IMR-90 (cell line): ENCODE measurements around the gene RAI1. TPM values are rescaled to one million over a fixed set of nuclear protein-coding genes. Genes with fewer than 3 reads are reported as not detected.

Experiments
- ATAC-seq: fragments of 200-7000 bp; cut with Tn5 transposase; 2 replicates; pipeline ENCODE4 v1.9.1; 2020; ENCODE audit warnings: low read depth, mild to moderate bottlenecking, moderate library complexity
- BruUV-seq: library from RNA; stranded (reverse); fragments of 400-500 nt; replicated peaks from 2 replicates; lab custom pipeline; 2021; lab: Mats Ljungman, UMichigan
- CTCF ChIA-PET: fragments of 300-600 bp; formaldehyde crosslinking; extraction: SDS; loops from one replicate; lab custom pipeline; 2021; ENCODE audit warnings: antibody characterized with exemption; lab: Yijun Ruan, JAX
- POLR2A ChIA-PET: fragments of 300-600 bp; sonication (Branson Sonifier 250); formaldehyde crosslinking; loops from one replicate; lab custom pipeline; 2022; ENCODE audit warnings: antibody characterized with exemption; ENCODE audit not compliant: unreplicated experiment; lab: Charles Lee
- DNase-seq: peaks from one replicate; pipeline ENCODE4 v3.0.0; 2013
- H2AFZ ChIP-seq: replicated peaks from 2 replicates; pipeline ENCODE3; 2013; ENCODE audit warnings: low read length, mild to moderate bottlenecking; ENCODE audit not compliant: poor library complexity
- H2AK5ac ChIP-seq: 2 replicates; pipeline ENCODE4 v1.6.1; 2013; ENCODE audit warnings: low read depth, low read length, inconsistent platforms
- H2AK9ac ChIP-seq: replicated peaks from 2 replicates; pipeline ENCODE3; 2013; ENCODE audit warnings: mild to moderate bottlenecking, low read depth, low read length, moderate library complexity; ENCODE audit not compliant: poor library complexity
- H2BK120ac ChIP-seq: 2 replicates; pipeline ENCODE4 v1.6.1; 2013; ENCODE audit warnings: low read depth, low read length, inconsistent platforms
- H2BK15ac ChIP-seq: 3 replicates; pipeline ENCODE4 v1.6.1; 2013; ENCODE audit warnings: low read depth, low read length, inconsistent platforms
- H2BK20ac ChIP-seq: 2 replicates; pipeline ENCODE4 v1.6.1; 2013; ENCODE audit warnings: low read depth, mild to moderate bottlenecking, inconsistent platforms, low read length, moderate library complexity
- H2BK5ac ChIP-seq: 2 replicates; pipeline ENCODE4 v1.6.1; 2013; ENCODE audit warnings: mild to moderate bottlenecking, low read depth, low read length, inconsistent platforms; ENCODE audit not compliant: poor library complexity, severe bottlenecking
- H3K14ac ChIP-seq: replicated peaks from 2 replicates; pipeline ENCODE4 v1.6.1; 2013; ENCODE audit warnings: low read depth, low read length, inconsistent platforms
- H3K18ac ChIP-seq: 2 replicates; pipeline ENCODE4 v1.6.1; 2013; ENCODE audit warnings: low read depth, low read length, control low read depth
- H3K23ac ChIP-seq: 2 replicates; pipeline ENCODE4 v1.6.1; 2013; ENCODE audit warnings: low read depth, low read length, inconsistent platforms
- H3K27ac ChIP-seq: 2 replicates; pipeline ENCODE4 v1.5.1; 2013; ENCODE audit warnings: mild to moderate bottlenecking, control low read depth, low read length; ENCODE audit not compliant: insufficient read depth
- H3K27me3 ChIP-seq: 2 replicates; pipeline ENCODE4 v1.6.1; 2013; ENCODE audit warnings: low read length; ENCODE audit not compliant: control insufficient read depth, insufficient read depth
- H3K36me3 ChIP-seq: 2 replicates; pipeline ENCODE4 v1.6.1; 2013; ENCODE audit warnings: low read length, mixed read lengths; ENCODE audit not compliant: control insufficient read depth, insufficient read depth
- H3K4ac ChIP-seq: 2 replicates; pipeline ENCODE4 v1.6.1; 2013; ENCODE audit warnings: low read depth, low read length, inconsistent platforms
- H3K4me1 ChIP-seq: 2 replicates; pipeline ENCODE4 v1.6.1; 2013; ENCODE audit warnings: low read length, mixed read lengths; ENCODE audit not compliant: control insufficient read depth, insufficient read depth
- H3K4me2 ChIP-seq: 2 replicates; pipeline ENCODE4 v1.6.1; 2013; ENCODE audit warnings: low read depth, mild to moderate bottlenecking, control low read depth, low read length, moderate library complexity
- H3K4me3 ChIP-seq: 2 replicates; pipeline ENCODE4 v1.5.1; 2013; ENCODE audit warnings: low read depth, mild to moderate bottlenecking, control low read depth, low read length, moderate library complexity; ENCODE audit not compliant: insufficient read depth
- H3K56ac ChIP-seq: 2 replicates; pipeline ENCODE4 v1.6.1; 2013; ENCODE audit warnings: low read length, inconsistent platforms; ENCODE audit not compliant: insufficient read depth; ENCODE audit errors: extremely low read depth
- H3K79me1 ChIP-seq, 2 experiments: 2 replicates each; pipeline ENCODE4 v1.6.1; 2013; ENCODE audit warnings: low read length in 2 of 2, inconsistent platforms in 1 of 2, low read depth in 1 of 2
- H3K9ac ChIP-seq: 2 replicates; pipeline ENCODE4 v1.6.1; 2013; ENCODE audit warnings: low read depth, low read length, control low read depth
- H3K9me1 ChIP-seq: 2 replicates; pipeline ENCODE4 v1.6.1; 2013; ENCODE audit warnings: low read length, inconsistent platforms; ENCODE audit not compliant: insufficient read depth
- H3K9me3 ChIP-seq: 2 replicates; pipeline ENCODE4 v1.6.1; 2013; ENCODE audit warnings: low read length; ENCODE audit not compliant: control insufficient read depth, insufficient read depth
- H4K20me1 ChIP-seq: 2 replicates; pipeline ENCODE4 v1.6.1; 2013; ENCODE audit warnings: low read length, inconsistent platforms; ENCODE audit not compliant: insufficient read depth
- H4K5ac ChIP-seq: 2 replicates; pipeline ENCODE4 v1.6.1; 2013; ENCODE audit warnings: mild to moderate bottlenecking, low read depth, low read length, control low read depth
- H4K8ac ChIP-seq, 2 experiments: 2 replicates each; pipeline ENCODE4 v1.6.1; 2013; ENCODE audit warnings: low read depth in 2 of 2, low read length in 2 of 2, control low read depth in 1 of 2, inconsistent platforms in 1 of 2
- H4K91ac ChIP-seq: 2 replicates; pipeline ENCODE4 v1.6.1; 2013; ENCODE audit warnings: low read depth, low read length, inconsistent platforms; ENCODE audit not compliant: insufficient read depth
- BHLHE40 ChIP-seq: fragments of 150-350 bp; IDR thresholded peaks from 2 replicates; pipeline ENCODE4 v1.6.1; 2016; ENCODE audit warnings: mild to moderate bottlenecking, low read depth, low read length
- CEBPB ChIP-seq: IDR thresholded peaks from 2 replicates; pipeline ENCODE4 v1.6.1; 2012; ENCODE audit warnings: low read depth, low read length, improper control_type of control experiment
- CHD1 ChIP-seq: IDR thresholded peaks from 2 replicates; pipeline ENCODE4 v1.6.1; 2012; ENCODE audit warnings: low read depth, low read length, improper control_type of control experiment
- FOS ChIP-seq: fragments of 150-350 bp; IDR thresholded peaks from 2 replicates; pipeline ENCODE4 v1.6.1; 2016; ENCODE audit warnings: low read depth, low read length
- MAFK ChIP-seq: IDR thresholded peaks from 2 replicates; pipeline ENCODE4 v1.6.1; 2012; ENCODE audit warnings: low read depth, low read length, improper control_type of control experiment
- MAZ ChIP-seq: IDR thresholded peaks from 2 replicates; pipeline ENCODE4 v1.6.1; 2012; ENCODE audit warnings: low read depth, mild to moderate bottlenecking, low read length, improper control_type of control experiment, moderate library complexity, borderline replicate concordance
- MXI1 ChIP-seq: IDR thresholded peaks from 2 replicates; pipeline ENCODE4 v1.6.1; 2012; ENCODE audit warnings: low read depth, mild to moderate bottlenecking, low read length, moderate library complexity, borderline replicate concordance
- NFE2L2 ChIP-seq: fragments of 150-350 bp; IDR thresholded peaks from 2 replicates; pipeline ENCODE4 v1.6.1; 2016; ENCODE audit warnings: low read depth, mild to moderate bottlenecking, low read length
- POLR2A ChIP-seq: IDR thresholded peaks from 2 replicates; pipeline ENCODE4 v1.6.1; 2012; ENCODE audit warnings: mild to moderate bottlenecking, low read depth, low read length
- RAD21 ChIP-seq: IDR thresholded peaks from 2 replicates; pipeline ENCODE4 v1.6.1; 2012; ENCODE audit warnings: low read length, improper control_type of control experiment
- RCOR1 ChIP-seq: IDR thresholded peaks from 2 replicates; pipeline ENCODE4 v1.6.1; 2012; ENCODE audit warnings: mild to moderate bottlenecking, low read length, improper control_type of control experiment; ENCODE audit not compliant: insufficient replicate concordance
- RFX5 ChIP-seq: IDR thresholded peaks from 2 replicates; pipeline ENCODE4 v1.8.0; 2012; ENCODE audit warnings: low read depth, mild to moderate bottlenecking, low read length, moderate library complexity
- SMC3 ChIP-seq: fragments of 150-350 bp; IDR thresholded peaks from 2 replicates; pipeline ENCODE4 v1.6.1; 2016; ENCODE audit warnings: low read depth, mild to moderate bottlenecking, antibody characterized with exemption, low read length, moderate library complexity
- USF2 ChIP-seq: fragments of 150-350 bp; IDR thresholded peaks from 2 replicates; pipeline ENCODE4 v1.6.1; 2017; ENCODE audit warnings: mild to moderate bottlenecking, antibody characterized with exemption, low read length, low read depth
- WGBS, 2 experiments: methylation state at CpG; one replicate each; pipeline versions ENCODE4 v1.1.5 to v1.1.7; 2013; ENCODE audit warnings: missing lambda C conversion rate in 2 of 2; ENCODE audit not compliant: insufficient read length in 1 of 2; ENCODE audit errors: extremely low coverage in 2 of 2; 5-methylcytosine and 5-hydroxymethylcytosine counted together
- dilution Hi-C: fragments of 300-500 bp; cut with HindIII; formaldehyde crosslinking; loops from one replicate; pipeline ENCODE4 v1.14.3; 2018; ENCODE audit warnings: low sequenced_read_pairs; ENCODE audit not compliant: unreplicated experiment
- in situ Hi-C: fragments of 300-500 bp; cut with MboI; formaldehyde crosslinking; loops from 3 replicates; pipeline ENCODE4 v1.14.3; 2019; ENCODE audit warnings: low sequenced_read_pairs, inconsistent platforms, mixed read lengths
- intact Hi-C: fragments of 100-400 bp; cut with micrococcal nuclease; formaldehyde crosslinking; loops from 2 replicates; pipeline ENCODE4 v1.10.0; 2022
- polyA plus RNA-seq, 3 experiments: library from polyadenylated mRNA; depleted of rRNA; stranded (reverse); fragments of >200 nt; gene quantifications; 2 replicates each; pipeline ENCODE4 v1.2.3, GENCODE V29; 2012; ENCODE audit warnings: low replicate concordance in 1 of 3
- total RNA-seq: library from RNA; depleted of rRNA; stranded (reverse); fragments of >200 nt; gene quantifications from 2 replicates; pipeline ENCODE4 v1.2.3, GENCODE V29; 2012
- TF ChIP-seq, protein P1 (sequence below): conservative IDR thresholded peaks from 2 replicates; pipeline ENCODE4 v1.5.1; 2012; ENCODE audit warnings: mild to moderate bottlenecking, low read depth, low read length, improper control_type of control experiment
- TF ChIP-seq, protein P2 (sequence below): fragments of 150-350 bp; IDR thresholded peaks from 2 replicates; pipeline ENCODE4 v1.6.1; 2016; ENCODE audit warnings: low read depth, mild to moderate bottlenecking, low read length, moderate library complexity, borderline replicate concordance

The RAI1 gene
- total and polyA plus RNA-seq, 2 of the 4 experiments (the other 2 are of a cell fraction), result 1.8 to 10.5 TPM

DNA sequence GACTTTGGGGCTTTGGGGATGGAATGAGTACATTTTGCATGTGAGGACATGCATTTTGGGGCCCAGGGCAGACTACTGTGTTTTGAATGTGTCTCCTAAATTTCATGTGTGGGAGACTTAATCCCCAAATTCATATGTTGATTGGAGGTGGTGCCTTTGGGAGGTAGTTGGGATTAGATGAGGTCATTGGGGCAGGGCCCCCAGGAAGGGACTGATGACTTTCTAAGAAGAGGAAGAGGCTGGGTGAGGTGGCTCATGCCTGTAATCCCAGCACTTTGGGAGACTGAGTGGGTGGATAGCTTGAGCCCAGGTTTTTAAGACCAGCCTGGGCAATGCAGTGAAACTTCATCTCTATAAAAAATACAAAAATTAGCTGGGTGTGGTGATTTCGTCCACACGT lies 42.8 kb upstream of the RAI1 start:
- Histone ChIP-seq H3K56ac (no peak overlapping the region), H4K91ac (no peak overlapping the region), H3K9ac (no peak overlapping the region), H3K4me1 (no peaks in the 10 kb centered on the region), H4K5ac (no peak overlapping the region), H3K4ac (no peak overlapping the region), H3K9me3 (peaks cover 3% of the 10 kb centered on the region), H2BK20ac (no peak overlapping the region), H3K79me1 (no peaks in the 10 kb centered on the region), H3K14ac (no peak overlapping the region), H4K20me1 (no peaks in the 10 kb centered on the region), H2BK120ac (no peak overlapping the region), H3K4me2 (no peak overlapping the region), H3K4me3 (no peak overlapping the region), H2BK5ac (no peak overlapping the region), H3K18ac (no peak overlapping the region), H4K8ac (no peak overlapping the region), H3K27me3 (peaks cover 16% of the 10 kb centered on the region), H2BK15ac (no peak overlapping the region), H3K36me3 (no peaks in the 10 kb centered on the region), H2AFZ (no peak overlapping the region), H2AK9ac (no peak overlapping the region), H2AK5ac (no peak overlapping the region), H3K23ac (no peak overlapping the region), H3K9me1 (no peaks in the 10 kb centered on the region), H3K27ac (no peak overlapping the region)
- TF ChIP-seq, protein P1, sequence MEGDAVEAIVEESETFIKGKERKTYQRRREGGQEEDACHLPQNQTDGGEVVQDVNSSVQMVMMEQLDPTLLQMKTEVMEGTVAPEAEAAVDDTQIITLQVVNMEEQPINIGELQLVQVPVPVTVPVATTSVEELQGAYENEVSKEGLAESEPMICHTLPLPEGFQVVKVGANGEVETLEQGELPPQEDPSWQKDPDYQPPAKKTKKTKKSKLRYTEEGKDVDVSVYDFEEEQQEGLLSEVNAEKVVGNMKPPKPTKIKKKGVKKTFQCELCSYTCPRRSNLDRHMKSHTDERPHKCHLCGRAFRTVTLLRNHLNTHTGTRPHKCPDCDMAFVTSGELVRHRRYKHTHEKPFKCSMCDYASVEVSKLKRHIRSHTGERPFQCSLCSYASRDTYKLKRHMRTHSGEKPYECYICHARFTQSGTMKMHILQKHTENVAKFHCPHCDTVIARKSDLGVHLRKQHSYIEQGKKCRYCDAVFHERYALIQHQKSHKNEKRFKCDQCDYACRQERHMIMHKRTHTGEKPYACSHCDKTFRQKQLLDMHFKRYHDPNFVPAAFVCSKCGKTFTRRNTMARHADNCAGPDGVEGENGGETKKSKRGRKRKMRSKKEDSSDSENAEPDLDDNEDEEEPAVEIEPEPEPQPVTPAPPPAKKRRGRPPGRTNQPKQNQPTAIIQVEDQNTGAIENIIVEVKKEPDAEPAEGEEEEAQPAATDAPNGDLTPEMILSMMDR, result no peak
- TF ChIP-seq NFE2L2 (no peak), CHD1 (no peak), RCOR1 (no peak), MAFK (no peak), SMC3 (no peak), FOS (no peak), CEBPB (no peak), BHLHE40 (no peak), RFX5 (no peak), POLR2A (no peak), USF2 (no peak), MXI1 (no peak), MAZ (no peak), RAD21 (no peak)
- TF ChIP-seq, protein P2, sequence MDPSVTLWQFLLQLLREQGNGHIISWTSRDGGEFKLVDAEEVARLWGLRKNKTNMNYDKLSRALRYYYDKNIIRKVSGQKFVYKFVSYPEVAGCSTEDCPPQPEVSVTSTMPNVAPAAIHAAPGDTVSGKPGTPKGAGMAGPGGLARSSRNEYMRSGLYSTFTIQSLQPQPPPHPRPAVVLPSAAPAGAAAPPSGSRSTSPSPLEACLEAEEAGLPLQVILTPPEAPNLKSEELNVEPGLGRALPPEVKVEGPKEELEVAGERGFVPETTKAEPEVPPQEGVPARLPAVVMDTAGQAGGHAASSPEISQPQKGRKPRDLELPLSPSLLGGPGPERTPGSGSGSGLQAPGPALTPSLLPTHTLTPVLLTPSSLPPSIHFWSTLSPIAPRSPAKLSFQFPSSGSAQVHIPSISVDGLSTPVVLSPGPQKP, result no peak
- ChIA-PET CTCF (no interaction called here), POLR2A (no interaction called here)
- ATAC-seq (no peak), DNase-seq (no peak)
- in situ Hi-C loops (loop anchor here (25.0 kb wide), 1 partner anchor 626 kb away; no protein-coding TSS in a partner anchor), dilution Hi-C loops (no loop called here), intact Hi-C loops (no loop called here)
- no CpG with 5 or more reads among the region's 2 CpGs for WGBS, 2 experiments
- no TSS peak for BruUV-seq
